HepG2 (cell line): ENCODE results near the gene COL18A1. TPM values are rescaled to one million over a fixed set of nuclear protein-coding genes. Genes with fewer than 3 reads are reported as not detected.

Experiments
- ARID2 ChIP-seq: sonication (generic); formaldehyde crosslinking; IDR thresholded peaks from 2 replicates; pipeline ENCODE4 v1.8.1; 2022; ENCODE audit warnings: mild to moderate bottlenecking, missing genetic modification reagents, borderline replicate concordance
- ATF7 ChIP-seq, 2 experiments: fragments of 450-650 bp in 1 of 2; sonication (generic) in 1 of 2; formaldehyde crosslinking in 1 of 2; IDR thresholded peaks; 2 replicates each; pipeline versions ENCODE4 v1.4.0 to v1.6.1; 2016 to 2020; ENCODE audit warnings: antibody characterized with exemption in 1 of 2, mild to moderate bottlenecking in 1 of 2, missing genetic modification reagents in 1 of 2
- KDM5A ChIP-seq: fragments of 200-600 bp; sonication (generic); IDR thresholded peaks from 2 replicates; pipeline ENCODE4 v1.7.0; 2018; ENCODE audit warnings: antibody characterized with exemption, mild to moderate bottlenecking, low read length, borderline replicate concordance
- KMT2B ChIP-seq: IDR thresholded peaks from 2 replicates; pipeline ENCODE4 v1.6.1; 2016; ENCODE audit warnings: missing genetic modification reagents, missing compliant biosample characterization
- NR2F6 ChIP-seq, 2 experiments: IDR thresholded peaks; 2 replicates each; pipeline ENCODE4 v1.6.1; 2016; ENCODE audit warnings: antibody characterized with exemption in 1 of 2, mild to moderate bottlenecking in 1 of 2
- RARG ChIP-seq: sonication (generic); formaldehyde crosslinking; IDR thresholded peaks from 2 replicates; pipeline ENCODE4 v1.4.0; 2020; ENCODE audit warnings: low read depth, mild to moderate bottlenecking, missing genetic modification reagents
- STAT5B ChIP-seq: sonication (generic); formaldehyde crosslinking; IDR thresholded peaks from 2 replicates; pipeline ENCODE4 v1.4.0; 2020; ENCODE audit warnings: missing genetic modification reagents
- TEAD2 ChIP-seq: sonication (generic); formaldehyde crosslinking; IDR thresholded peaks from 2 replicates; pipeline ENCODE4 v1.9.0; 2021; ENCODE audit warnings: missing genetic modification reagents
- ZBTB21 ChIP-seq: sonication (generic); formaldehyde crosslinking; IDR thresholded peaks from 2 replicates; pipeline ENCODE4 v1.4.0; 2020; ENCODE audit warnings: missing genetic modification reagents
- ZNF256 ChIP-seq: sonication (generic); formaldehyde crosslinking; conservative IDR thresholded peaks from 2 replicates; pipeline ENCODE4 v1.4.0; 2020; ENCODE audit warnings: missing genetic modification reagents
- ZNF350 ChIP-seq: sonication (generic); formaldehyde crosslinking; IDR thresholded peaks from 2 replicates; pipeline ENCODE4 v1.4.0; 2020; ENCODE audit warnings: mild to moderate bottlenecking, low read depth, missing genetic modification reagents, borderline replicate concordance
- ZNF468 ChIP-seq: sonication (generic); formaldehyde crosslinking; IDR thresholded peaks from 2 replicates; pipeline ENCODE4 v1.8.0; 2022; ENCODE audit warnings: mild to moderate bottlenecking, moderate library complexity, missing genetic modification reagents
- ZNF513 ChIP-seq: sonication (generic); formaldehyde crosslinking; conservative IDR thresholded peaks from 2 replicates; pipeline ENCODE4 v1.5.0; 2020; ENCODE audit warnings: missing genetic modification reagents
- ZNF547 ChIP-seq: sonication (generic); formaldehyde crosslinking; IDR thresholded peaks from 2 replicates; pipeline ENCODE4 v1.5.1; 2020; ENCODE audit warnings: mild to moderate bottlenecking, missing genetic modification reagents
- ZNF724P ChIP-seq: sonication (generic); formaldehyde crosslinking; IDR thresholded peaks from 2 replicates; pipeline ENCODE4 v1.8.0; 2022; ENCODE audit warnings: missing genetic modification reagents, borderline replicate concordance
- ZSCAN20 ChIP-seq: sonication (generic); formaldehyde crosslinking; IDR thresholded peaks from 2 replicates; pipeline ENCODE4 v1.4.0; 2020; ENCODE audit warnings: missing genetic modification reagents, mild to moderate bottlenecking, borderline replicate concordance
- polyA plus RNA-seq, 8 experiments: library from polyadenylated mRNA; depleted of rRNA in 3 of 8; stranded (reverse) in 7 of 8; unstranded in 1 of 8; fragments of >200 nt; fragmentation: Illumina TruSeq in 4 of 8; extraction: Trizol in 4 of 8; gene quantifications; 2 replicates each; pipeline versions ENCODE4 v1.2.1 to v1.2.3, GENCODE V29; 2011 to 2016; ENCODE audit warnings: low read depth in 4 of 8, missing spikeins in 1 of 8, mixed read lengths in 1 of 8; ENCODE audit not compliant: insufficient read depth in 1 of 8
- total RNA-seq, 5 experiments: library from RNA; depleted of rRNA; stranded (reverse); fragments of >200 nt; fragmentation: Illumina TruSeq; extraction: Trizol; gene quantifications; 2 replicates each; pipeline ENCODE4 v1.2.3, GENCODE V29; 2016; ENCODE audit warnings: low read depth in 1 of 5
- TF ChIP-seq, protein P1 (sequence below): sonication (generic); formaldehyde crosslinking; conservative IDR thresholded peaks from 2 replicates; pipeline ENCODE4 v1.8.0; 2022; ENCODE audit warnings: mild to moderate bottlenecking, moderate library complexity, missing genetic modification reagents
- TF ChIP-seq, protein P2 (sequence below): fragments of 450-650 bp; IDR thresholded peaks from 2 replicates; pipeline ENCODE4 v1.6.1; 2017; ENCODE audit warnings: mild to moderate bottlenecking
- TF ChIP-seq, protein P3 (sequence below): sonication (generic); formaldehyde crosslinking; IDR thresholded peaks from 2 replicates; pipeline ENCODE4 v1.4.0; 2020; ENCODE audit warnings: missing genetic modification reagents
- TF ChIP-seq, protein P4 (sequence below): sonication (generic); formaldehyde crosslinking; IDR thresholded peaks from 2 replicates; pipeline ENCODE4 v1.5.1; 2020; ENCODE audit warnings: missing genetic modification reagents, mild to moderate bottlenecking, borderline replicate concordance

The COL18A1 gene
- total and polyA plus RNA-seq, 2 of the 13 experiments (the other 11 are each of a cell fraction or from before 2014, with no cell fraction given): 79.0 to 102 TPM

GRCh38 chr21:45427331-45428271, 22.6 kb downstream of the COL18A1 start (continued):
- TF ChIP-seq, protein P1, sequence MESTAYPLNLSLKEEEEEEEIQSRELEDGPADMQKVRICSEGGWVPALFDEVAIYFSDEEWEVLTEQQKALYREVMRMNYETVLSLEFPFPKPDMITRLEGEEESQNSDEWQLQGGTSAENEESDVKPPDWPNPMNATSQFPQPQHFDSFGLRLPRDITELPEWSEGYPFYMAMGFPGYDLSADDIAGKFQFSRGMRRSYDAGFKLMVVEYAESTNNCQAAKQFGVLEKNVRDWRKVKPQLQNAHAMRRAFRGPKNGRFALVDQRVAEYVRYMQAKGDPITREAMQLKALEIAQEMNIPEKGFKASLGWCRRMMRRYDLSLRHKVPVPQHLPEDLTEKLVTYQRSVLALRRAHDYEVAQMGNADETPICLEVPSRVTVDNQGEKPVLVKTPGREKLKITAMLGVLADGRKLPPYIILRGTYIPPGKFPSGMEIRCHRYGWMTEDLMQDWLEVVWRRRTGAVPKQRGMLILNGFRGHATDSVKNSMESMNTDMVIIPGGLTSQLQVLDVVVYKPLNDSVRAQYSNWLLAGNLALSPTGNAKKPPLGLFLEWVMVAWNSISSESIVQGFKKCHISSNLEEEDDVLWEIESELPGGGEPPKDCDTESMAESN (CRISPR knock-in tag): peak; percentile 71
- TF ChIP-seq KDM5A: no peak
- TF ChIP-seq, protein P2, sequence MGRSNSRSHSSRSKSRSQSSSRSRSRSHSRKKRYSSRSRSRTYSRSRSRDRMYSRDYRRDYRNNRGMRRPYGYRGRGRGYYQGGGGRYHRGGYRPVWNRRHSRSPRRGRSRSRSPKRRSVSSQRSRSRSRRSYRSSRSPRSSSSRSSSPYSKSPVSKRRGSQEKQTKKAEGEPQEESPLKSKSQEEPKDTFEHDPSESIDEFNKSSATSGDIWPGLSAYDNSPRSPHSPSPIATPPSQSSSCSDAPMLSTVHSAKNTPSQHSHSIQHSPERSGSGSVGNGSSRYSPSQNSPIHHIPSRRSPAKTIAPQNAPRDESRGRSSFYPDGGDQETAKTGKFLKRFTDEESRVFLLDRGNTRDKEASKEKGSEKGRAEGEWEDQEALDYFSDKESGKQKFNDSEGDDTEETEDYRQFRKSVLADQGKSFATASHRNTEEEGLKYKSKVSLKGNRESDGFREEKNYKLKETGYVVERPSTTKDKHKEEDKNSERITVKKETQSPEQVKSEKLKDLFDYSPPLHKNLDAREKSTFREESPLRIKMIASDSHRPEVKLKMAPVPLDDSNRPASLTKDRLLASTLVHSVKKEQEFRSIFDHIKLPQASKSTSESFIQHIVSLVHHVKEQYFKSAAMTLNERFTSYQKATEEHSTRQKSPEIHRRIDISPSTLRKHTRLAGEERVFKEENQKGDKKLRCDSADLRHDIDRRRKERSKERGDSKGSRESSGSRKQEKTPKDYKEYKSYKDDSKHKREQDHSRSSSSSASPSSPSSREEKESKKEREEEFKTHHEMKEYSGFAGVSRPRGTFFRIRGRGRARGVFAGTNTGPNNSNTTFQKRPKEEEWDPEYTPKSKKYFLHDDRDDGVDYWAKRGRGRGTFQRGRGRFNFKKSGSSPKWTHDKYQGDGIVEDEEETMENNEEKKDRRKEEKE: no peak
- TF ChIP-seq ZNF513: no peak
- TF ChIP-seq ZSCAN20: peak; percentile 86; the same call in 1 of the 2 replicates
- no peak for TF ChIP-seq RARG (CRISPR knock-in tag)
- TF ChIP-seq, protein P3, sequence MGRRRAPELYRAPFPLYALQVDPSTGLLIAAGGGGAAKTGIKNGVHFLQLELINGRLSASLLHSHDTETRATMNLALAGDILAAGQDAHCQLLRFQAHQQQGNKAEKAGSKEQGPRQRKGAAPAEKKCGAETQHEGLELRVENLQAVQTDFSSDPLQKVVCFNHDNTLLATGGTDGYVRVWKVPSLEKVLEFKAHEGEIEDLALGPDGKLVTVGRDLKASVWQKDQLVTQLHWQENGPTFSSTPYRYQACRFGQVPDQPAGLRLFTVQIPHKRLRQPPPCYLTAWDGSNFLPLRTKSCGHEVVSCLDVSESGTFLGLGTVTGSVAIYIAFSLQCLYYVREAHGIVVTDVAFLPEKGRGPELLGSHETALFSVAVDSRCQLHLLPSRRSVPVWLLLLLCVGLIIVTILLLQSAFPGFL (CRISPR knock-in tag): no peak
- peak; percentile 74 for TF ChIP-seq NR2F6 (IDR thresholded peaks at IDR 0.05)
- TF ChIP-seq NR2F6 (CRISPR knock-in tag; IDR thresholded peaks at IDR 0.05): peak; percentile 93
- TF ChIP-seq, protein P4, sequence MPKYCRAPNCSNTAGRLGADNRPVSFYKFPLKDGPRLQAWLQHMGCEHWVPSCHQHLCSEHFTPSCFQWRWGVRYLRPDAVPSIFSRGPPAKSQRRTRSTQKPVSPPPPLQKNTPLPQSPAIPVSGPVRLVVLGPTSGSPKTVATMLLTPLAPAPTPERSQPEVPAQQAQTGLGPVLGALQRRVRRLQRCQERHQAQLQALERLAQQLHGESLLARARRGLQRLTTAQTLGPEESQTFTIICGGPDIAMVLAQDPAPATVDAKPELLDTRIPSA (CRISPR knock-in tag): no peak
- TF ChIP-seq ZBTB21 (CRISPR knock-in tag): 0 out of 2 replicates have a peak, but pooled peaks have one; percentile 11
- peak; percentile 79; the same call in 1 of the 2 replicates for TF ChIP-seq TEAD2 (CRISPR knock-in tag)
- TF ChIP-seq ARID2: no peak
- no peak for TF ChIP-seq ZNF468 (CRISPR knock-in tag)
- TF ChIP-seq ZNF350 (CRISPR knock-in tag): peak; percentile 91; the same call in 1 of the 2 replicates
- TF ChIP-seq ZNF547 (CRISPR knock-in tag): 0 out of 2 replicates have a peak, but pooled peaks have one; percentile 41
- TF ChIP-seq ZNF256 (CRISPR knock-in tag): 0 out of 2 replicates have a peak, but pooled peaks have one; percentile 72
- no peak for TF ChIP-seq ZNF724P (CRISPR knock-in tag)
- TF ChIP-seq STAT5B: peak; percentile 81; the same call in 1 of the 2 replicates
- peak; percentile 57; the same call in 1 of the 2 replicates for TF ChIP-seq ATF7 (IDR thresholded peaks at IDR 0.05)
- TF ChIP-seq ATF7 (CRISPR knock-in tag; IDR thresholded peaks at IDR 0.05): peak; percentile 92
- TF ChIP-seq KMT2B (CRISPR knock-in tag): peak; percentile 69
